NCI-H187 (cell line): Measurements from ENCODE around the gene NCOA1.
"Not testable (repeated sequence)": the region's sequence is repeated elsewhere in the genome, so short reads cannot be mapped to it uniquely, and the experiment has no call there.

Source experiments
- DNase-seq, 2 experiments: peaks; one replicate each; lab custom pipeline; 2025; lab: John Stamatoyannopoulos, UW

The NCOA1 gene

DNA sequence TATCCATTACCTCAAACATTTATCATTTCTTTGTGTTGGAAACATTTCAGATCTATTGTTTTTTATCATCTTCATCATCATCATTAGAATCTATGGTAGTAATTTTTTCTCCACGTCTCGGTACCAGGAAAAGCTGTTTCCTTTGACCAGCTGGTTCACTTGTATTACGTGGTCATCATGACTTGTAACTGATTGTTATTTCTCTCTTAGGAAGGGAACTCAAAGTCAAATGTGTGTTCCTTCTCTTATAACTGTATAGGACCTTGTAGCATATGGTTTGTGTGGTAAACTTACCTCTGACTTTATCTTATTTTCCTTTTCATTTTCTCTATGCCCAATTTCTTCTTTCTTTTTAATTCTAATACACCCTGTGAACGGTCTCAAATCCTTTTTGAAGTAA, 16.5 kb downstream of the NCOA1 start:
- no peak for DNase-seq

DNA sequence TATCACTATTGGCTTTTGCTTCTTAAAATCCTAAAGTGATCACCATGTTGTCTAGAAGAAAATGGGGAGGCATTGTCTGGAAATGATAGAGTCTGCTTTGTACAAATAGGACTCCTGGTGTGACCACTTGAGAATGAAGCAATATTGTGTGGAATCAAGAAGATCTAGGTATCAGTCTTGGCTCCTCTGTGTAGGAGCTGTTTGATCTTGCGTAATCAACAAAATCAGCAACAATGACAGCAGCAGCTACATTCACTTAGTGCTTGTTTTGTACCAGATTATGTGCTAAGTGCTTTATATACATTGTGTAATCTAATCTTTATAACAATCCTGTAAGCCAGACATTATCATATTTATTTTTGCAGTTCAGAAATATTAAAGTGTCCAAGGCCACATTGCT, 17.8 kb downstream of the NCOA1 start:
- no peak for DNase-seq

- no peak for DNase-seq
Observed at GRCh38 chr2:24509425-24509824, 18.4 kb downstream of the NCOA1 start.

GRCh38 chr2:24509840-24510239, 18.8 kb downstream of the NCOA1 start:
- no peak for DNase-seq

DNA sequence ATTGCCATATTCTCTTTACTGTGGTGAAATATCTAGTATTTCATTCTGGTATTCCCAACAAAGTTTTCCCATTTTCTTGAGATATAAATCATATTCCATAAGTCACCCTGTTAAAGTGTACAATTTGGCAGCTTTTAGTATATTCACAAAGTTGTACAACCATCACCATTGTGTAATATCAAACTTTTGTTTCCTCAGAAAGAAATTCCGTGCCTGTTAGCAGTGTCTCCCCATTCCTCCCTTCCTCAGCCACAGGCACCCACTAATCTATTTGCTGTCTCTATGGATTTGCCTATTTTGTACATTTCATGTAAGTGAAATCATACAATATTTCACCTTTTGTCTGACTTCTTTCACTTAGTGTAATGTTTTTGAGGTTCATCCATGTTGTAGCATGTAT, 19.7 kb downstream of the NCOA1 start:
- no peak for DNase-seq

DNA sequence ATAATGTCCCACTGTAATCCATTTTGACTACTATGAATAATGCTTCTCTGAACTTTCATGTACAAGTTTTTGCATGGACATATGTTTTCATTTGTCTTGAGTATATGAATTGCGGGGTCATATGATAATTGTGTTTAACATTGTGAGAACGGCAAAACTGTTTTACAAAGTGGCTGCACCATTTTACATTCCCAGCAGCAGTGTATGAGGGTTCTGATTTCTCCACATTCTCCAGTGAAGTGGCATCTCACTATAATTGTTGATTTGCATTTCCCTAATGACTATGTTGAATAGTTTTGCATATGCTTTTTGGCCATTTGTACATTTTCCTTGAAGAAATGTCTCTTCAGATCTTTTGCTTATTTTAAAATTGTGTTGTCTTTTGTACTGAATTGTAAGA, 20.1 kb downstream of the NCOA1 start:
- DNase-seq: no peak

DNA sequence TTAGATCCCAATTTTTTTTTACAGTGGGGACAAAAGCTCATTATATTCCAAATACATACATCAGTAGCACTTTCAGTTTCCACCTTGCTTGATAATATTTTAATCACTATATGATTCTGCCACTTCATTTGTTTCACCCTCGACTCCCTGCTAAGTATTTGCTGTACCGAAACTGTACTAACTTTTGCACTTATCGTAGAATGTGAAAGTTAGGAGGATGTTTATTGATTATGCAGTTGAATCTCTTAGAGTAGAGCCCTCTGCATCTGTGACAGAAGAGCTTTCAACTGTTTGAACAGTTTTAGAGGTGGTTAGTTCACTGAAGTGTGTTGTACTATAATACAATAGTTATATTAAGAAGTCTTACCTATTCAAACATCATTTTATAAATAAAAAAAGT, 20.8 kb downstream of the NCOA1 start:
- DNase-seq: no peak

DNA sequence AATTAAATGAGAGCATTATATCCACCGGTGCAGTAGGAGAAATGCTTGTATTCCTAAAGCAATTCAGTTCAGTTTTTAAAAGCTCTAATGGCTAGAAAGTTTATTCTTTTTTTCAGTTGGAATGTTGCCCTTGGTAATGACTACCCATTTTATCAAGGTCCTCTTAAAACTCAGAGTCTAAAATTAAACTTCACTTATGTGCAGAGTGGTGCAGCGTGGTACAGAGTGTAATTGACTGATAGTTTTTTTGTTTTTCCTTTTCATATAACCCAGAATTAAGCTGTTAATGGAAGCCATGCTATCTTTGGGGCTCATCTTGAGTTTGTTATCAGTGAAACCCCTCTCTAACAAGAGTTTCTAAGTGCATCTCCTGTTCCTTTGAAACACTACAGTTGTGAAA, 21.4 kb downstream of the NCOA1 start:
- DNase-seq: no peak

DNA sequence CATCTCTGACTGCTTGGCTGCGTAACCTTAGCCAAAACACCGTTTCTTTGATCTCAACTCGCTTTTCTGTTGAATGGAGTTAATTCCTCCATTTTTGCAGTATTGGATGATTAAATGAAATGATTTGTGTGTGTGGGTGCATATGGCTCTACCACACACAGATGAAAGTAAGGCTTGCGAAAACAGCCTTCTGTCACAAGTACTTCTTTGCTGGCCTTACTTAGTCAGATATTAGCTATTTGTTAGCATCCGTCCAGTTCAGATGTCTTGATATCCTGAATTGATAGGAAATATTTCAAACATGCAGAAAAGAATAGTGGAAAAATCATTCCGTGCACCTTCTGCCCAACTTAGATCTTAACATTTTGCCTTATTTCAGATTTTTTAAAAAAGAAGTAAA, 21.8 kb downstream of the NCOA1 start:
- no peak for DNase-seq

GRCh38 chr2:24513281-24514071, 22.4 kb downstream of the NCOA1 start:
- no peak for DNase-seq

- DNase-seq: no peak
Observed at GRCh38 chr2:24514820-24515219, 23.8 kb downstream of the NCOA1 start.

- no peak for DNase-seq
Observed at GRCh38 chr2:24515335-24515734, 24.3 kb downstream of the NCOA1 start.

DNA sequence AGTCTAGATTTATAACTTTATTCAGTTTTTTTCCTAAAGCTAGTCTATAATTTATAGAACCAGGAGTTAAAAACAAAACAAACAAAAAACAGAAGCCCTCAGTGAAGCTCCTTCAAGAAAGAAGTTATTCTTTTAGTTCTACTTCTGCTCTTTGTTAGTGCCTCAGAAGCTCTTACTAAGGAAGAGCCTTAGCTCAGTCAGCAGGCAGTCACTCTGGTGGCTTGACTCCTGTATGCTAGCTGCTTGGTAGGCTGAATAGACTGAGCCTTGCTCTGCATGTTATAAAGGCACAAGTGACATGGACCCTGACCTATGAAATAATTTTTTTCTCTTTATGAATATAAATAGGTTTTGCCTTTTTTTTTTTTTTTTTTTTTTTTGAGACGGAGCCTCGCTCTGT, 24.8 kb downstream of the NCOA1 start:
- DNase-seq: no peak

DNA sequence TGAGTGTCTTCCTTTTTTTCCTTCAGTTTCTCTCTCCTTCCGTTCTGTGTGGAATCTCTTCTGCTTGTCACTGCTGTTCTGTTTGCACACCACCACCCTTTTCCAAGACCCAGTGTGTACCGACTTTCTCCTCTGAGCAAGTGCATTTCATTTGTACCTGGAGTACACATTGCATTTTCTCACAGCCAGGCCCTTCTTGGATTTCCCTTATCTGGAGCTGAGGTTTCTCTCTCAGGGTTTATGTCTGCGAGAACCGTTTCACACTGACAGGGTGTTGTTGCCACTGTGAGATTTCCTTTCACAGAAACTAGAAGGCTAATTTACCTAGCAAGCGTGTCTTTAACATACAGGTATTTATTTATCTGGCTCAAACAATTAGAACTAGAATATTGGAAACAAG, 26.2 kb downstream of the NCOA1 start:
- no peak for DNase-seq

DNA sequence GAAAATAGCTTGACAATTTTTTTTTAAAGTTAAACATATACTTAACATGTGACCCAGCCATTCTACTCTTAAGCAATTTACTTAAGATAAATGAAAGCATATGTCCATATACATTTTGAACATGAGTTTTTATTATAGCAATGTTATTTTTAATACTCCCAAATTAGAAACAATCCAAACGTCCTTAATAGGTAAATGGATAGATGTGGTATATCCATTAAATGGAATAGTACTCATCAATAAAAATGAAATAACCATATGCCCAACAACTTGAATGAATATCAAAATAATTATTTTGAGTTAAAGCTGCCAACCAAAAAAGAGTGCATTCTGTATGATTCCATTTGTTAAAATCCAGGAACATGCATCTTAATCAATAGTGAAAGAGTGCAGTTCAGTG, 29.1 kb downstream of the NCOA1 start:
- DNase-seq: no peak

DNA sequence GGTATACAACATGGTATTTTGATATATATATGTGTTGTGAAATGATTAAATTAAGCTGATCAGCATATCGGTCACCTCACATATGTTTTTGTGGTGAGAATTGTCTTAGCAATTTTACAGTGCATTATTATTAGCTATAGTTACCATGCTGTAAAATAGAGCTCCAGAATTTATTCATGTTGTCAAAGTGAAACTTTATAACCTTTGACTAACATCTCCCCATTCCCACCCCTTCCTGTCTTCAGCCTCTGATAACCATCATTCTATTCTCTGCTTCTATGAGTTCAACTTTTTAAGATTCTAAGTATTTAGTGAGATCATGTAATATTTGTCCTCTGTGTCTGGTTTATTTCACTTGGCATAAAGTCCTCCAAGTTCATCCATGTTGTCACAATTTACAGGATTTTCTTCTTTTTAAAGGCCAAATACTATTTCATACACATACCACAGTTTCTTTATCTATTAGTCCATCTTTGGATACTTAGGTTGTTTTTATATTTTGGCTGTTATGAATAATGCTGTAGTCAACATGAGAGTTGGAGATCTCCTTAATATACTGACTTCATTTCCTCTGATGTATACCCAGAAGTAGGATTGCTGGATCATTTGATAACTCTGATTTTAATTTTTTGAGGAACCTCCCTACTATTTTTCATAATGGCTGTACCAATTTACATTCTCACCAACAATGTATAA, 30.3 kb downstream of the NCOA1 start:
- DNase-seq: no peak

- DNase-seq: no peak
Observed at GRCh38 chr2:24521975-24522639, 31.1 kb downstream of the NCOA1 start.

GRCh38 chr2:24527536-24527935, 36.5 kb downstream of the NCOA1 start:
- DNase-seq: no peak

DNA sequence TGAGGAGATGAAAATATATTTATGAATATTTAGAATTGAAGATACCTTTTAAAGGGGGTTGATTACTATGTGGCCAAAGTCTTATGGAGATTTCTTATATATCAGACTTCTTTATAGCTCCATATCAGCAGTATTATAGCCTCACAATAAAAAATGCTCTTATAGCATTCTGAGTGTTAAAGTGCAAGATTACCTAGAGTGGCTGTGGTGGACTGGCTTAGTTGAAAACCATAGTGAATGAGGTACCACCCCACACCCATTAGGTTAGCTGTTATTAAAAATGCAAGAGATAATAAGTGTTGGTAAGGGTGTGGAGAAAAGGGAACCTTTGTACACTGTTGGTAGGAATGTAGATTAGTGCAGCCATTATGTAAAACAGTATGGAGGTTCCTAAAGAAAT, 39.7 kb downstream of the NCOA1 start:
- no peak for DNase-seq

- DNase-seq: not testable (repeated sequence)
Observed at GRCh38 chr2:24531610-24532009, 40.6 kb downstream of the NCOA1 start.

GRCh38 chr2:24532057-24532456, 41.0 kb downstream of the NCOA1 start:
- DNase-seq: not testable (repeated sequence)

GRCh38 chr2:24533574-24533973, 42.5 kb downstream of the NCOA1 start:
- not testable (repeated sequence) for DNase-seq

DNA sequence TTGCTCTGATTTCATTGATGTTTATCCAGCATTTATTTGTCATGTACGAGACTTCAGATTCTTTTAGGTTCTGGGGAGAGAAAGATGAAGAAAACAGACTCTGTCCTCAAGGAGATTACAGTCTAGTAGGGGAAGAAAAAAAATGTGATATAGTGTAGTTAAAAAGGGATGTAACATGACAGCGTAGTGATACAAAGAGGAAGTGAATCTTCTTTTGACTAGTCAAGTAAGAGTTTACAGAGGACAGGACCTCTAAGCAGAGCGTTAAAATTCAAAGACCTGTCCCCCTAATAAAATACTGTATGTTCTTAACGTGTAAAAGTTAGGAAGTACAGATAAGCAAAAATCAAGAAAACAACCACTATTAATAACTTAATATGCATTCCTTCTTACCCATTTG, 47.7 kb downstream of the NCOA1 start:
- DNase-seq: no peak
